ENCODE data around the gene CDC42. TPM values are rescaled to one million over a fixed set of nuclear protein-coding genes. Genes with fewer than 3 reads are reported as not detected.

Gene CDC42
- total RNA-seq, 1 experiment from 2014 or later: 217 TPM

- CTCF ChIA-PET: interaction anchor here (1.3 kb wide), 1 partner anchor 10 kb away, joined by 3 read pairs; no protein-coding TSS in a partner anchor
- no peak for ATAC-seq
- RAD21 ChIA-PET (ENCODE audit: low non-redundant PET in 1 of 2, low total read pairs in 2 of 2, uncharacterized antibody in 2 of 2, unreplicated experiment in 2 of 2): no interaction called here
- POLR2A ChIA-PET: no interaction called here
- H2AFZ ChIP-seq (ENCODE audit: low read depth, low read length, poor library complexity, severe bottlenecking): no peak overlapping the region
- H3K4me1 ChIP-seq (ENCODE audit: control insufficient read depth in 1 of 2, insufficient read depth in 2 of 2, low read length in 2 of 2): peaks cover 2 to 10% of the 10 kb centered on the region in 2 experiments; a peak in 3 of 4 replicates
- no peaks in the 10 kb centered on the region for H3K9me3 ChIP-seq (ENCODE audit: control insufficient read depth in 1 of 2, insufficient read depth in 1 of 2, low read depth in 1 of 2, low read length in 2 of 2)
- no peak overlapping the region for H3K9ac ChIP-seq (ENCODE audit: low read length)
- no peaks in the 10 kb centered on the region for H3K36me3 ChIP-seq (ENCODE audit: control insufficient read depth in 1 of 2, insufficient read depth in 2 of 2, low read length in 2 of 2)
- DNase-seq (ENCODE audit: low read depth, low spot score): no peak
- no peak overlapping the region for H3K4me3 ChIP-seq (replicated peaks in 1 of 2; ENCODE audit: low read depth in 1 of 2, low read length in 2 of 2)
- H3K9me2 ChIP-seq (ENCODE audit: insufficient read depth): no peaks in the 10 kb centered on the region
- H3K79me2 ChIP-seq (ENCODE audit: insufficient read depth, low read length): peaks cover 8% of the 10 kb centered on the region; the same call in 1 of the 2 replicates
- no peak for TF ChIP-seq TCF7L2 (IDR thresholded peaks at IDR 0.05; ENCODE audit: borderline replicate concordance, extremely low read depth, insufficient read depth, insufficient read length)
- no peak overlapping the region for H3K4me2 ChIP-seq (ENCODE audit: low read length)
- H3K27ac ChIP-seq (ENCODE audit: low read depth, low read length): no peak overlapping the region
- H4K20me1 ChIP-seq (ENCODE audit: insufficient read depth): no peaks in the 10 kb centered on the region
- intact Hi-C loops (cut with micrococcal nuclease): no loop called here
- BruUV-seq (replicated peaks): no TSS peak
- H3K27me3 ChIP-seq (ENCODE audit: insufficient read depth, low read length): no peaks in the 10 kb centered on the region
Observed at GRCh38 chr1:22030057-22030456, 22.5 kb upstream of the CDC42 start.

GRCh38 chr1:22030473-22030872 lies 22.0 kb upstream of the CDC42 start:
- H3K9me3 ChIP-seq (ENCODE audit: control insufficient read depth in 1 of 2, insufficient read depth in 1 of 2, low read depth in 1 of 2, low read length in 2 of 2): no peaks in the 10 kb centered on the region
- H3K4me2 ChIP-seq (ENCODE audit: low read length): no peak overlapping the region
- peaks cover 8% of the 10 kb centered on the region; the same call in 1 of the 2 replicates for H3K79me2 ChIP-seq (ENCODE audit: insufficient read depth, low read length)
- no peaks in the 10 kb centered on the region for H4K20me1 ChIP-seq (ENCODE audit: insufficient read depth)
- H3K4me1 ChIP-seq (ENCODE audit: control insufficient read depth in 1 of 2, insufficient read depth in 2 of 2, low read length in 2 of 2): peaks cover 2 to 8% of the 10 kb centered on the region in 2 experiments; a peak in 3 of 4 replicates
- no peak for ATAC-seq
- H3K9me2 ChIP-seq (ENCODE audit: insufficient read depth): no peaks in the 10 kb centered on the region
- DNase-seq (ENCODE audit: low read depth, low spot score): no peak
- intact Hi-C loops (cut with micrococcal nuclease): no loop called here
- POLR2A ChIA-PET: no interaction called here
- no peak overlapping the region for H3K4me3 ChIP-seq (replicated peaks in 1 of 2; ENCODE audit: low read depth in 1 of 2, low read length in 2 of 2)
- H3K27me3 ChIP-seq (ENCODE audit: insufficient read depth, low read length): no peaks in the 10 kb centered on the region
- H3K27ac ChIP-seq (ENCODE audit: low read depth, low read length): no peak overlapping the region
- H2AFZ ChIP-seq (ENCODE audit: low read depth, low read length, poor library complexity, severe bottlenecking): no peak overlapping the region
- no peak overlapping the region for H3K9ac ChIP-seq (ENCODE audit: low read length)
- CTCF ChIA-PET: no interaction called here
- H3K36me3 ChIP-seq (ENCODE audit: control insufficient read depth in 1 of 2, insufficient read depth in 2 of 2, low read length in 2 of 2): no peaks in the 10 kb centered on the region
- RAD21 ChIA-PET (ENCODE audit: low non-redundant PET in 1 of 2, low total read pairs in 2 of 2, uncharacterized antibody in 2 of 2, unreplicated experiment in 2 of 2): interaction anchor here in 1 of 2 experiments (0.7 kb wide), 1 partner anchor 459 kb away, joined by 3 read pairs; no protein-coding TSS in a partner anchor
- BruUV-seq (replicated peaks): no TSS peak
- TF ChIP-seq POLR2A (IDR thresholded peaks at IDR 0.05; ENCODE audit: borderline replicate concordance, extremely low read depth, insufficient read depth, insufficient read length): no peak
- TF ChIP-seq SP1 (IDR thresholded peaks at IDR 0.05; ENCODE audit: low read depth): no peak
- no peak for TF ChIP-seq ZNF274 (IDR thresholded peaks at IDR 0.05; ENCODE audit: low read depth, low read length)
- TF ChIP-seq ZBTB33 (IDR thresholded peaks at IDR 0.05; ENCODE audit: extremely low read depth, insufficient replicate concordance, low read length): no peak
- no peak for TF ChIP-seq TCF7L2 (IDR thresholded peaks at IDR 0.05; ENCODE audit: borderline replicate concordance, extremely low read depth, insufficient read depth, insufficient read length)
- TF ChIP-seq ELF1 (IDR thresholded peaks at IDR 0.05; ENCODE audit: borderline replicate concordance, low read depth): no peak
- TF ChIP-seq JUND (IDR thresholded peaks at IDR 0.05): no peak
- no peak for TF ChIP-seq REST (IDR thresholded peaks at IDR 0.05; ENCODE audit: low read depth)
- no peak for TF ChIP-seq MAX (IDR thresholded peaks at IDR 0.05)
- no peak for TF ChIP-seq EZH2 (IDR thresholded peaks at IDR 0.05)
- TF ChIP-seq CBX3 (IDR thresholded peaks at IDR 0.05; ENCODE audit: low read depth): no peak
- no peak for TF ChIP-seq POLR2AphosphoS5 (IDR thresholded peaks at IDR 0.05; ENCODE audit: low read depth, low read length)
- no peak for TF ChIP-seq ZFX (IDR thresholded peaks at IDR 0.05)
